SU-DHL-6 (cell line): ENCODE data around the gene RNF14.

Source experiments
- EZH2phosphoT487 ChIP-seq: fragments of 200-600 bp; sonication (generic), shearing (Covaris generic); conservative IDR thresholded peaks from 2 replicates; pipeline ENCODE4 v1.6.1; 2018; ENCODE audit warnings: mild to moderate bottlenecking, antibody characterized with exemption, low read length, moderate library complexity, mixed read lengths
- TF ChIP-seq, protein P1 (sequence below): fragments of 200-600 bp; sonication (generic); IDR thresholded peaks from one replicate; pipeline ENCODE4 v1.5.1; 2017; ENCODE audit warnings: antibody characterized with exemption, mild to moderate bottlenecking, low read length, moderate library complexity; ENCODE audit not compliant: insufficient read depth, poor library complexity, severe bottlenecking

GRCh38 chr5:141957367-141957996 is 11.4 kb upstream of the RNF14 start:
- TF ChIP-seq, protein P1, sequence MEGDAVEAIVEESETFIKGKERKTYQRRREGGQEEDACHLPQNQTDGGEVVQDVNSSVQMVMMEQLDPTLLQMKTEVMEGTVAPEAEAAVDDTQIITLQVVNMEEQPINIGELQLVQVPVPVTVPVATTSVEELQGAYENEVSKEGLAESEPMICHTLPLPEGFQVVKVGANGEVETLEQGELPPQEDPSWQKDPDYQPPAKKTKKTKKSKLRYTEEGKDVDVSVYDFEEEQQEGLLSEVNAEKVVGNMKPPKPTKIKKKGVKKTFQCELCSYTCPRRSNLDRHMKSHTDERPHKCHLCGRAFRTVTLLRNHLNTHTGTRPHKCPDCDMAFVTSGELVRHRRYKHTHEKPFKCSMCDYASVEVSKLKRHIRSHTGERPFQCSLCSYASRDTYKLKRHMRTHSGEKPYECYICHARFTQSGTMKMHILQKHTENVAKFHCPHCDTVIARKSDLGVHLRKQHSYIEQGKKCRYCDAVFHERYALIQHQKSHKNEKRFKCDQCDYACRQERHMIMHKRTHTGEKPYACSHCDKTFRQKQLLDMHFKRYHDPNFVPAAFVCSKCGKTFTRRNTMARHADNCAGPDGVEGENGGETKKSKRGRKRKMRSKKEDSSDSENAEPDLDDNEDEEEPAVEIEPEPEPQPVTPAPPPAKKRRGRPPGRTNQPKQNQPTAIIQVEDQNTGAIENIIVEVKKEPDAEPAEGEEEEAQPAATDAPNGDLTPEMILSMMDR = no peak
- TF ChIP-seq EZH2phosphoT487 = no peak
